Smooth muscle cell (in vitro differentiated cells): ENCODE results near the gene PRDX5. TPM values are rescaled to one million over a fixed set of nuclear protein-coding genes. Genes with fewer than 3 reads are reported as not detected.

Source experiments
- DNase-seq: peaks from one replicate; lab custom pipeline; 2025; ENCODE audit not compliant: unreplicated experiment; lab: John Stamatoyannopoulos, UW
- H2AFZ ChIP-seq: fragments of 200-600 bp; sonication (generic); 2 replicates; pipeline ENCODE4 v1.6.0; 2016; ENCODE audit warnings: antibody characterized with exemption, low read depth, mild to moderate bottlenecking
- H3F3A ChIP-seq: fragments of 200-600 bp; sonication (generic); 2 replicates; pipeline ENCODE4 v1.6.0; 2017; ENCODE audit warnings: antibody characterized with exemption, low read depth
- H3K27ac ChIP-seq: fragments of 200-600 bp; sonication (generic); 2 replicates; pipeline ENCODE4 v1.5.1; 2016; ENCODE audit warnings: low read depth, mild to moderate bottlenecking
- H3K27me3 ChIP-seq: fragments of 200-600 bp; sonication (generic); 2 replicates; pipeline ENCODE4 v1.6.1; 2016; ENCODE audit warnings: low read depth, mild to moderate bottlenecking
- H3K36me3 ChIP-seq: fragments of 200-600 bp; sonication (generic); 2 replicates; pipeline ENCODE4 v1.5.1; 2016; ENCODE audit warnings: low read depth
- H3K4me1 ChIP-seq: fragments of 200-600 bp; sonication (generic); 2 replicates; pipeline ENCODE4 v1.5.1; 2016; ENCODE audit warnings: low read depth
- H3K4me2 ChIP-seq: fragments of 200-600 bp; sonication (generic); 2 replicates; pipeline ENCODE4 v1.6.0; 2016; ENCODE audit warnings: mild to moderate bottlenecking
- H3K4me3 ChIP-seq: fragments of 200-600 bp; sonication (generic); 2 replicates; pipeline ENCODE4 v1.5.1; 2016; ENCODE audit warnings: mild to moderate bottlenecking
- H3K79me2 ChIP-seq: fragments of 200-600 bp; sonication (generic); 2 replicates; pipeline ENCODE4 v1.6.0; 2016; ENCODE audit warnings: low read depth, mild to moderate bottlenecking
- H3K9ac ChIP-seq: fragments of 200-600 bp; sonication (generic); 2 replicates; pipeline ENCODE4 v1.6.0; 2016; ENCODE audit warnings: low read depth
- H3K9me3 ChIP-seq: fragments of 200-600 bp; sonication (generic); replicated peaks from 2 replicates; pipeline ENCODE4 v1.5.1; 2016; ENCODE audit warnings: low read depth
- H4K20me1 ChIP-seq: fragments of 200-600 bp; sonication (generic); 2 replicates; pipeline ENCODE4 v1.6.0; 2016; ENCODE audit warnings: low read depth
- CTCF ChIP-seq: fragments of 200-600 bp; sonication (generic); IDR thresholded peaks from 2 replicates; pipeline ENCODE4 v1.5.1; 2017; ENCODE audit warnings: borderline replicate concordance, mild to moderate bottlenecking, antibody characterized with exemption; ENCODE audit not compliant: insufficient read depth, poor library complexity, severe bottlenecking
- WGBS: methylation state at CpG from one replicate; pipeline ENCODE4 v1.1.7; 2016; ENCODE audit warnings: low lambda C conversion rate; 5-methylcytosine and 5-hydroxymethylcytosine counted together
- polyA plus RNA-seq: library from polyadenylated mRNA; unstranded; fragments of >200 nt; fragmentation: Nextera tagmentation; extraction: Ambion mirVana; gene quantifications from 2 replicates; pipeline ENCODE4 v1.2.1, GENCODE V29; 2016
- total RNA-seq: library from RNA; depleted of rRNA; stranded (reverse); fragments of >200 nt; gene quantifications from 2 replicates; pipeline ENCODE4 v1.2.3, GENCODE V29; 2014

Gene PRDX5
- total and polyA plus RNA-seq, 2 experiments from 2014 or later, result 169 to 474 TPM

GRCh38 chr11:64320556-64320955 is 2.6 kb downstream of the PRDX5 start:
- Histone ChIP-seq H3F3A (no peaks in the 10 kb centered on the region), H2AFZ (no peak overlapping the region), H3K4me3 (no peak overlapping the region), H4K20me1 (no peaks in the 10 kb centered on the region), H3K27me3 (no peaks in the 10 kb centered on the region), H3K9ac (no peak overlapping the region), H3K27ac (no peak overlapping the region), H3K4me2 (no peak overlapping the region), H3K79me2 (peaks cover 6% of the 10 kb centered on the region), H3K36me3 (no peaks in the 10 kb centered on the region), H3K4me1 (peaks cover 8% of the 10 kb centered on the region), H3K9me3 (no peaks in the 10 kb centered on the region)
- WGBS, result 97% methylated on average over 7 of the region's 7 CpGs
- no peak for TF ChIP-seq CTCF
- no peak for DNase-seq

GRCh38 chr11:64321026-64321425 is 3.1 kb downstream of the PRDX5 start:
- no peaks in the 10 kb centered on the region for H3K9me3 ChIP-seq
- H2AFZ ChIP-seq, result no peak overlapping the region
- peak overlapping the region; percentile 7 for H3K27ac ChIP-seq
- no peak overlapping the region for H3K9ac ChIP-seq
- H3K27me3 ChIP-seq, result no peaks in the 10 kb centered on the region
- no peak overlapping the region for H3K4me3 ChIP-seq
- no peaks in the 10 kb centered on the region for H4K20me1 ChIP-seq
- no peak for TF ChIP-seq CTCF
- no peak for DNase-seq
- H3K36me3 ChIP-seq, result no peaks in the 10 kb centered on the region
- no peak overlapping the region for H3K4me2 ChIP-seq
- peaks cover 8% of the 10 kb centered on the region for H3K4me1 ChIP-seq
- 96% methylated on average over 5 of the region's 5 CpGs for WGBS
- H3F3A ChIP-seq, result no peaks in the 10 kb centered on the region
- peaks cover 6% of the 10 kb centered on the region for H3K79me2 ChIP-seq

GRCh38 chr11:64321533-64321932 is 3.6 kb downstream of the PRDX5 start:
- no peak for TF ChIP-seq CTCF
- Histone ChIP-seq H3K4me3 (no peak overlapping the region), H2AFZ (no peak overlapping the region), H3K9ac (no peak overlapping the region), H3K79me2 (peaks cover 6% of the 10 kb centered on the region), H3K27ac (peak overlapping the region; percentile 7), H3K9me3 (no peaks in the 10 kb centered on the region), H3F3A (no peaks in the 10 kb centered on the region), H3K4me2 (no peak overlapping the region), H3K27me3 (no peaks in the 10 kb centered on the region), H3K36me3 (no peaks in the 10 kb centered on the region), H3K4me1 (peaks cover 8% of the 10 kb centered on the region), H4K20me1 (no peaks in the 10 kb centered on the region)
- DNase-seq, result no peak
- 88% methylated on average over 5 of the region's 5 CpGs for WGBS

DNA sequence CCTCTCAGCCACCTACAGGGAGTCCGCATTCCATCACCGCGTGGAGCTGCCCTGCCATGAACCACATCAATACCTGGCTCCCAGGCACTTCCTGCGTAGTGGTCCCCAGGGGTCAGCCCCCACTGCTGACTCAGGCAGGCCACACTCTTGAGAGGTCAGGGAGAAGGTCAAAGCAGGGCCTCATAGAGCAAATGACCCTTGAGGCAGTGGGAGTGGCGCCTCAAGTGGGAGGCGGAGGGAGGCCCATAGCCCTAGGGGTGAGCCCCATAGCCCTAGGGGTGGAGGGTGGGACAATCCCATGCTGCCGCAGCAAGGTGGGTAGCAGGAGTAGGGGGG is 5.0 kb downstream of the PRDX5 start:
- Histone ChIP-seq H3F3A (no peaks in the 10 kb centered on the region), H3K9ac (no peak overlapping the region), H3K4me2 (no peak overlapping the region), H3K27ac (no peak overlapping the region), H2AFZ (no peak overlapping the region), H3K4me3 (no peak overlapping the region), H3K27me3 (no peaks in the 10 kb centered on the region), H3K79me2 (no peaks in the 10 kb centered on the region), H4K20me1 (no peaks in the 10 kb centered on the region), H3K4me1 (peaks cover 8% of the 10 kb centered on the region), H3K36me3 (no peaks in the 10 kb centered on the region), H3K9me3 (no peaks in the 10 kb centered on the region)
- TF ChIP-seq CTCF, result no peak
- DNase-seq, result no peak
- 81% methylated on average over 7 of the region's 7 CpGs for WGBS
